Type B pancreatic cell (in vitro differentiated cells): ENCODE measurements around the gene STK10. TPM values are rescaled to one million over a fixed set of nuclear protein-coding genes. Genes with fewer than 3 reads are reported as not detected.

Experiments used
- DNase-seq: peaks from one replicate; pipeline ENCODE4 v3.0.0; 2021; ENCODE audit warnings: mixed read lengths; ENCODE audit not compliant: unreplicated experiment; ENCODE audit errors: extremely low spot score
- H3K27ac Mint-ChIP-seq: 2 replicates; pipeline ENCODE4 v1.8.0; 2021; ENCODE audit warnings: mild to moderate bottlenecking, mixed read lengths
- H3K27me3 Mint-ChIP-seq: 2 replicates; pipeline ENCODE4 v1.8.0; 2021; ENCODE audit warnings: mixed read lengths
- H3K36me3 Mint-ChIP-seq: 2 replicates; pipeline ENCODE4 v1.8.0; 2021; ENCODE audit warnings: mixed read lengths
- H3K4me1 Mint-ChIP-seq: one replicate; pipeline ENCODE4 v1.8.0; 2021; ENCODE audit warnings: mixed read lengths; ENCODE audit not compliant: unreplicated experiment
- H3K4me3 Mint-ChIP-seq: 2 replicates; pipeline ENCODE4 v1.8.0; 2021; ENCODE audit warnings: mild to moderate bottlenecking, mixed read lengths
- H3K9me3 Mint-ChIP-seq: 2 replicates; pipeline ENCODE4 v1.8.0; 2021; ENCODE audit warnings: mixed read lengths
- total RNA-seq: library from RNA; stranded (reverse); gene quantifications from 2 replicates; pipeline ENCODE4 v1.2.1, GENCODE V29; 2021; ENCODE audit warnings: low replicate concordance
- TF ChIP-seq, protein P1 (sequence below): fragments of 200-600 bp; sonication (generic); conservative IDR thresholded peaks from 2 replicates; pipeline ENCODE4 v1.5.0; 2021; ENCODE audit warnings: antibody characterized with exemption, mild to moderate bottlenecking

Gene STK10
- total RNA-seq, 1 donor from 2014 or later, result 15.2 TPM

DNA sequence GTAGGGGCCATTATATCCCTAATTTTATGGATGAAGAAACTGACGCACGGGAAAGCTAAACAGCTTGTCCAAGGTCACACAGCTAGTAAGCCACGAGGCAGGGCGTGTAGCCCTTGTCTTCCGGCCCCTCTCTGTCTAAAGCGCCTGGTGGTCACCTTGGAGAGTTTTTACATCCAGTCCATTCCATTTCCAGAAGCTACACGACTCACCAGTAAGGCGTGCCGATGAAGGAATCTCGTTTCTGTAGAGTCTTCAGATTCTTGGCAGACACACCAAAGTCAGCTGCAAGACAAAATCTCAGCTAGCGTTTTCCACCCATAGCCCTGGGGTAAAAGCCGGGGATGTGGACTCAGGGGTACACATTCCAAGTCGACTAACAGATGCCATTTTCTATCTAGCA is 80.5 kb downstream of the STK10 start:
- Mint-ChIP-seq H3K27ac (peak overlapping the region; percentile 84), H3K4me3 (peak overlapping the region; percentile 76), H3K36me3 (no peaks in the 10 kb centered on the region), H3K27me3 (no peaks in the 10 kb centered on the region), H3K9me3 (no peaks in the 10 kb centered on the region), H3K4me1 (peaks cover 36% of the 10 kb centered on the region)
- DNase-seq, result no peak
- TF ChIP-seq, protein P1, sequence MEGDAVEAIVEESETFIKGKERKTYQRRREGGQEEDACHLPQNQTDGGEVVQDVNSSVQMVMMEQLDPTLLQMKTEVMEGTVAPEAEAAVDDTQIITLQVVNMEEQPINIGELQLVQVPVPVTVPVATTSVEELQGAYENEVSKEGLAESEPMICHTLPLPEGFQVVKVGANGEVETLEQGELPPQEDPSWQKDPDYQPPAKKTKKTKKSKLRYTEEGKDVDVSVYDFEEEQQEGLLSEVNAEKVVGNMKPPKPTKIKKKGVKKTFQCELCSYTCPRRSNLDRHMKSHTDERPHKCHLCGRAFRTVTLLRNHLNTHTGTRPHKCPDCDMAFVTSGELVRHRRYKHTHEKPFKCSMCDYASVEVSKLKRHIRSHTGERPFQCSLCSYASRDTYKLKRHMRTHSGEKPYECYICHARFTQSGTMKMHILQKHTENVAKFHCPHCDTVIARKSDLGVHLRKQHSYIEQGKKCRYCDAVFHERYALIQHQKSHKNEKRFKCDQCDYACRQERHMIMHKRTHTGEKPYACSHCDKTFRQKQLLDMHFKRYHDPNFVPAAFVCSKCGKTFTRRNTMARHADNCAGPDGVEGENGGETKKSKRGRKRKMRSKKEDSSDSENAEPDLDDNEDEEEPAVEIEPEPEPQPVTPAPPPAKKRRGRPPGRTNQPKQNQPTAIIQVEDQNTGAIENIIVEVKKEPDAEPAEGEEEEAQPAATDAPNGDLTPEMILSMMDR, result no peak

DNA sequence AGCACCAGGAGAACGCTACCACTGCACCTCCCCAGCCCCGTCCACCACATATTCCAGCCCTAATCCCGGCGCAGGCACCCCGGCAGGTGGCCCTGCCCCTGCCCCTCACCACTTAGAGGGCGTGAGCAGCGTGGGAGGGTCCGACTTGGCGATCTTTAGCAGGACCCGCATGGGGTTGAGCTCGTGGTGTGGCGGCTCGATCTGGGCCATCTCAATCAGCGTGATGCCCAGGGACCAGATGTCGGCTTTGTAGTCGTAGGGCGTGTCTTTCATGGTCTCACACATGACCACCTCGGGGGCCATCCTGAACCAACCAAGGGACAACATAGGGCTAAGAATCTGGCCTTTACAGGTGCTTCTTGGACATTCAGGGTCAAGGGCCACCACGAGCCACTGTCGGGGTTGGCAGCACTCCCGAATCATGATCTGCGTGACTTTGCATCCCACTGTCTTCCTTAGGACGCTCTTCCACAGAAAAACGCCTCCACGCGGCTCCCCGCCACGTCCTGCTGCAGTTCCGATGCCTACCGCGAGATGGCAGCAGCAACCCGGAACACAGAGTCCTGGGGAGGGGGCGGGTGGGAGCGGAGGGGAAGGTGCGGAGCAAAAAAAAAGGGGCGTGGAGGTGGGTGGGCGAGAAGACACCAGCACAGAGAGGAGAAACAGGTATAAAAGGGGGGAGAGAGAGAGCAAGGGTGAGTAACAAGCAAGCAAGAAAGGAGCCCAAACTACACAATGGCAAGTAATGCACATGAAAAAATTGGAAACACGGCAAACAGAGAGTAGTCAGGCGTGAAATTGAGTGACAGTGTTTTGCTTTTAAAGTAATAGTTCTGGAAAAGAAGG is 81.3 kb downstream of the STK10 start:
- H3K27me3 Mint-ChIP-seq, result no peaks in the 10 kb centered on the region
- H3K4me1 Mint-ChIP-seq, result peaks cover 44% of the 10 kb centered on the region
- H3K4me3 Mint-ChIP-seq, result peak overlapping the region; percentile 76
- H3K9me3 Mint-ChIP-seq, result no peaks in the 10 kb centered on the region
- TF ChIP-seq, protein P1, result peak; percentile 93
- no peaks in the 10 kb centered on the region for H3K36me3 Mint-ChIP-seq
- H3K27ac Mint-ChIP-seq, result peak overlapping the region; percentile 84
- peak; percentile 82 for DNase-seq

- Mint-ChIP-seq H3K27me3 (no peaks in the 10 kb centered on the region), H3K27ac (peak overlapping the region; percentile 43), H3K9me3 (no peaks in the 10 kb centered on the region), H3K4me1 (peaks cover 39% of the 10 kb centered on the region), H3K4me3 (no peak overlapping the region), H3K36me3 (no peaks in the 10 kb centered on the region)
- no peak for DNase-seq
- TF ChIP-seq, protein P1, result no peak
Observed at GRCh38 chr5:172105811-172106210, 82.2 kb downstream of the STK10 start.

- TF ChIP-seq, protein P1, result no peak
- Mint-ChIP-seq H3K36me3 (no peaks in the 10 kb centered on the region), H3K4me1 (peaks cover 35% of the 10 kb centered on the region), H3K27ac (peak overlapping the region; percentile 34), H3K27me3 (no peaks in the 10 kb centered on the region), H3K9me3 (no peaks in the 10 kb centered on the region), H3K4me3 (no peak overlapping the region)
- no peak for DNase-seq
Observed at GRCh38 chr5:172104801-172105701, 83.0 kb downstream of the STK10 start.

DNA sequence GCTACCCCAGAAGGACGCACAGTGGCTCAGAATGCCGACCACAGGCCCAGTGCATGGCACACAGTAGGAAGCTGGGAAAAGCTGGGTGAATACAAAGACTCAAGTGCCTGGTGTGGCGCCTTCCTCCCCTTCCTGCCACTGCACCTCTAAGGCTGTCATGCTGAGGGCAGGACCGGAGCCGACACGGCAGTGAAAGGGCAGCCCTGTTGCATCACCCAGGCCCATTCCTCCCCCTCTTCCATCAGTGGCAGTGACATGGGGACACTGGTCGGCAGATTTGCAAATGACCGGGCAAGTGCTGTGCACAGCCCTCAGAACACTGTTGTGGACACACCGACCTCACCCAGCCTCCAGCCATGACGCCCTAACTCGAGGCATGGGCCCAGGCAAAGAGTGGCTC is 84.0 kb downstream of the STK10 start:
- H3K9me3 Mint-ChIP-seq, result no peaks in the 10 kb centered on the region
- DNase-seq, result no peak
- H3K4me1 Mint-ChIP-seq, result peaks cover 31% of the 10 kb centered on the region
- H3K27me3 Mint-ChIP-seq, result no peaks in the 10 kb centered on the region
- peaks cover under 1% of the 10 kb centered on the region for H3K36me3 Mint-ChIP-seq
- no peak overlapping the region for H3K4me3 Mint-ChIP-seq
- H3K27ac Mint-ChIP-seq, result peak overlapping the region; percentile 58
- TF ChIP-seq, protein P1, result no peak
